GM12891 (cell line): Measurements from ENCODE around the gene ABCC3.
"Not testable (repeated sequence)": the region's sequence is repeated elsewhere in the genome, so short reads cannot be mapped to it uniquely, and the experiment has no call there.

Source experiments
- DNase-seq: peaks from one replicate; pipeline ENCODE4 v3.0.0; 2011; ENCODE audit warnings: low spot score; ENCODE audit not compliant: insufficient read length
- FAIRE-seq: peaks from 2 replicates; lab custom pipeline; 2011; peaks lifted over from hg19 to GRCh38; lab: Jason Lieb, UNC
- PAX5 ChIP-seq: IDR thresholded peaks from 2 replicates; pipeline ENCODE4 v1.6.1; 2011; ENCODE audit warnings: low read length, moderate library complexity, mild to moderate bottlenecking; ENCODE audit not compliant: insufficient read depth, severe bottlenecking
- POLR2A ChIP-seq: IDR thresholded peaks from 2 replicates; pipeline ENCODE4 v1.6.1; 2011; ENCODE audit warnings: low read depth, low read length, control low read depth
- POLR2AphosphoS5 ChIP-seq: IDR thresholded peaks from 2 replicates; pipeline ENCODE4 v1.6.1; 2011; ENCODE audit warnings: low read depth, low read length, control low read depth
- POU2F2 ChIP-seq: IDR thresholded peaks from 2 replicates; pipeline ENCODE4 v1.6.1; 2011; ENCODE audit warnings: low read depth, mild to moderate bottlenecking, control low read depth, low read length, moderate library complexity
- SPI1 ChIP-seq: IDR thresholded peaks from 2 replicates; pipeline ENCODE4 v1.6.1; 2011; ENCODE audit warnings: low read depth, low read length, control low read depth
- TAF1 ChIP-seq: IDR thresholded peaks from 2 replicates; pipeline ENCODE4 v1.6.1; 2011; ENCODE audit warnings: low read depth, low read length, control low read depth

The ABCC3 gene

GRCh38 chr17:50675190-50675589 is 40.5 kb downstream of the ABCC3 start:
- no peak for TF ChIP-seq TAF1
- no peak for TF ChIP-seq POLR2A
- no peak for TF ChIP-seq SPI1
- no peak for TF ChIP-seq POU2F2
- TF ChIP-seq PAX5, result no peak
- no peak for TF ChIP-seq POLR2AphosphoS5
- FAIRE-seq, result no peak
- DNase-seq, result no peak

GRCh38 chr17:50675627-50676026 is 40.9 kb downstream of the ABCC3 start:
- no peak for FAIRE-seq
- TF ChIP-seq SPI1, result no peak
- no peak for TF ChIP-seq POU2F2
- no peak for TF ChIP-seq TAF1
- TF ChIP-seq PAX5, result no peak
- no peak for TF ChIP-seq POLR2AphosphoS5
- no peak for TF ChIP-seq POLR2A

GRCh38 chr17:50676065-50676975 is 41.6 kb downstream of the ABCC3 start:
- TF ChIP-seq POU2F2 (no peak), PAX5 (no peak), TAF1 (no peak), POLR2A (no peak), POLR2AphosphoS5 (no peak)
- FAIRE-seq (no peak), DNase-seq (no peak)

More at GRCh38 chr17:50675627-50676026, 40.9 kb downstream of the ABCC3 start:
- no peak for DNase-seq

- DNase-seq (no peak), FAIRE-seq (no peak)
- TF ChIP-seq SPI1 (no peak), POU2F2 (no peak), POLR2AphosphoS5 (no peak), POLR2A (no peak), PAX5 (no peak), TAF1 (no peak)
Observed at GRCh38 chr17:50677851-50678375, 43.2 kb downstream of the ABCC3 start.

- DNase-seq, result no peak
- no peak for TF ChIP-seq POU2F2
- no peak for TF ChIP-seq SPI1
- TF ChIP-seq POLR2AphosphoS5, result no peak
- TF ChIP-seq TAF1, result no peak
- no peak for TF ChIP-seq POLR2A
- TF ChIP-seq PAX5, result no peak
- no peak for FAIRE-seq
Observed at GRCh38 chr17:50679008-50679544, 44.4 kb downstream of the ABCC3 start.

- FAIRE-seq, result no peak
- TF ChIP-seq PAX5, result no peak
- no peak for TF ChIP-seq SPI1
- no peak for TF ChIP-seq TAF1
- no peak for TF ChIP-seq POLR2A
- TF ChIP-seq POU2F2, result no peak
- no peak for TF ChIP-seq POLR2AphosphoS5
- no peak for DNase-seq
Observed at GRCh38 chr17:50680126-50680525, 45.4 kb downstream of the ABCC3 start.

GRCh38 chr17:50680543-50681262 is 46.0 kb downstream of the ABCC3 start:
- DNase-seq, FAIRE-seq: not testable (repeated sequence)

- TF ChIP-seq POLR2AphosphoS5 (no peak), POU2F2 (no peak), TAF1 (no peak), SPI1 (no peak), PAX5 (no peak)
- no peak for FAIRE-seq
- DNase-seq, result no peak
Observed at GRCh38 chr17:50681263-50682200, 46.9 kb downstream of the ABCC3 start.

- no peak for FAIRE-seq
- no peak for TF ChIP-seq POLR2A
- TF ChIP-seq POLR2AphosphoS5, result no peak
- TF ChIP-seq TAF1, result no peak
- TF ChIP-seq SPI1, result no peak
- TF ChIP-seq POU2F2, result no peak
- TF ChIP-seq PAX5, result no peak
- no peak for DNase-seq
Observed at GRCh38 chr17:50682441-50682840, 47.8 kb downstream of the ABCC3 start.
